Stimulated activated CD4-positive, alpha-beta T cell treated with anti-CD3 and anti-CD28 coated beads, TNF-alpha, amount 100 ng/mL, for 4 hours (primary cell): ENCODE data around the gene CSHL1.

ENCODE experiments used
- DNase-seq, 3 experiments: peaks; one replicate each; pipeline ENCODE4 v3.0.0-alpha.2; 2020; ENCODE audit warnings: low read depth in 3 of 3

The CSHL1 gene

DNA sequence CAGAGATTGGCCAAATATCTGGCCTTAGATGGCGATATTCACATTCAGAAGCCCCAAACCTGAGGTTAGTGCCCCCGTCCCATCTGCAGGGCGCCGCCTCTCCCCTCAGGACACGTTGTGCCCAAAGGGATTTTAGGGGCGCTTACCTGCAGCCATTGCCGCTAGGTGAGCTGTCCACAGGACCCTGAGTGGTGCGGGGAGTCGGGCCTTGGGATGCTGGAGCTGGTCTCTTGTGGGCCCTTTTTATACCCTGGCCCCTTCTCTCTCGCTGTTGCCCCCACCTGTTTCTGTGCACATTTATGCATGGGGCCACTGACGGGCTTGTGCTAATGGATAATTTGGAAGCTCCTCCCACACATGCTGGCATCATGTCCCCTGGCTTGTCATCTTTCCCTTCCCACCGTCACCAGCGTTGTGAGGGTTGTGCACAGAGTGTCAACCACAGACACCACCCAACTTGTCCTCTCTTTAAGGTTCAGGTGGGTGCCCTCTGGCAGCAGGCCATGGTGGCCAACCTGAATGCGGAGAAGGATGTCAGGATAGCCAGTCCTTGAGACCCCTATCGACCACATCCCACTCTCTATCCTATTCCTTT, at the start of gene CSHL1:
Gene CSHL1 (minus strand): TSS at position 218 of the 595 bp plus-strand sequence. CDS start 62 bp downstream, at position 156.
- no peak for DNase-seq

DNA sequence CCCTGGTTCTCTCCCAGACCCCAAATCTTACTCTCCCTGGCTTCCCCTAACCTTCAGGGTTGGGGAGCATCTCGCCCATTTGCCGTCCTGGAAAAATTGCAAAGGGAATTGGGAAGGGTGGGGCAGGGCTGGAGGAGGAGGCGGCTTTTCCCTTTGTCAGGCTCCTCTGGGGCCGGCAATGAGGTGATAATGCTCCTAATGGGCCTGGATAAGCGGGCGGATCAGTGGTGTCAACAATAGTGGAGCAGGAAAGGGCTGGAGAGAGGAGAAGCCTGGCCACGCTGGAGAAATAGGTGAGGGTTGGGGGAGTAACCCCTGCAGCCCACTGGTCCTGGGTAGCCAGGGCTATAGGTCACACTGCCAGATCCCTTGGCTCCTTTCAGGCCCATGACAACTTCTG, 49.4 kb upstream of the CSHL1 start:
- DNase-seq, result no peak

DNA sequence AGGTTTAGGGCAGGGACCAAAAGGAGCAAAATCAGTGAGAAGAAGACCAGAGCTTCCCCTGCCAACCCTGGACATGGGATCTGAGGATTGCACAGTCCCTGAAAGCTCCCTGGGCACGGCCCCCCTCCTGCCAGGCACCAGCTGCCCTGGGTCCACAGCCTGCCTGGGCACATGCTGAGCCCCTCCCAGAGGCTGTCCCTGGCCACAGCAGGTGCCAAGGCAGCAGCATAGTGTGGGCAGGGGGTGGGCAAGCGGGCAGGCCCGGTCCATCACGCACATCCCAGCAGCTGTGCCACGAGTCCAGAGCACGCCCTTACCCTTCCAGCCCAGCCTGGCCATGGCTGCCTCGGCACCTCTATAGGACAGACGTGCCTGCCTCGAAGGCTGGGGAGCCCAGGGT, 48.9 kb upstream of the CSHL1 start:
- DNase-seq, result no peak

DNA sequence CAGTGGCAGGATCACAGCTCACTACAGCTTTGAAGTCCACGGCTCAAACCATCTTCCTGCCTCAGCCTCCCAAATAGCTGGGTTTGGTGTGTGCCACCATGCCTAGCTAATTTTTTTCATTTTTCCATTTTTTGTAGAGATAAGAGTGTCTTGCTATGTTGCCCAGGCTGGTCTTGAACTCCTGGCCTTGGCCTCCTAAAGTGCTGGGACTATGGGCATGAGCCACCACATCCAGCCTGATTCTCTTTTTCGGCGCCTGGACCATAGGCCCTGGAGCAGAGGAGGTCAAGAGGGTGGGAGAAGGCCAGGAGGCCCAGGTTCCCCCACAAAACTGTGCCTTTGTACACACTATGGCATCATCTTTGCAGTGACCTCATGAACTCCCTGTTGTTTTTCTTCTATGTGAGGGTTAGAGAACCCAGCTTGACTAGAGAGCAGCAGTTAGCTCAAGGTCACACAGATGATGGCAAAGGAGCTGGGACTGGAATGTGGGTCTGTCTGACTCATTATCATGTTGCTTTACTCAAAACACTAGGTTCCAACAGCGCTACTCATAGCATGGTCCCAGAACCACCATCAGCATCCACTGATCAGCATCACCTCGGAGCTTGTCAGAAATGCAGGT, 45.4 kb upstream of the CSHL1 start:
- DNase-seq, result no peak

DNA sequence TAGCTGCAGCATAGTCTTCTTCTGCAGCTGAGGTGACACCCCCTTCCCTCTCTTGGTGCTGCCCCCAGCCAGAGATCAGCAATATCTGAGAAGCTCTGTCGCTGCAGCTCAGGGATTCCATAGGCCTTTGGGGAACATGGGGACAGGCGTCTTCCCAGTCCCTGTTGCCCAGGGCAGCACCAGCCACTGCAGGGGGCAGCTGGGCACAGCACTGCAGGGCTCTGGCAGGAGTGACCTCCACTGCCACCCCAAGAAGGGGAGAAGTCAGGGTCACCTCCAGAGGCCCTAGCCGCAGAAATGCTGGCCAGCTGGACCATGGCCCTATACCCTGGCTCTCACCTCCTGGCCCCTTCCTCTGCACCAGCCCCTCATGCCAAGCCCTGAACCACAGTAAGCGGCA, 44.7 kb upstream of the CSHL1 start:
- DNase-seq, result no peak

DNA sequence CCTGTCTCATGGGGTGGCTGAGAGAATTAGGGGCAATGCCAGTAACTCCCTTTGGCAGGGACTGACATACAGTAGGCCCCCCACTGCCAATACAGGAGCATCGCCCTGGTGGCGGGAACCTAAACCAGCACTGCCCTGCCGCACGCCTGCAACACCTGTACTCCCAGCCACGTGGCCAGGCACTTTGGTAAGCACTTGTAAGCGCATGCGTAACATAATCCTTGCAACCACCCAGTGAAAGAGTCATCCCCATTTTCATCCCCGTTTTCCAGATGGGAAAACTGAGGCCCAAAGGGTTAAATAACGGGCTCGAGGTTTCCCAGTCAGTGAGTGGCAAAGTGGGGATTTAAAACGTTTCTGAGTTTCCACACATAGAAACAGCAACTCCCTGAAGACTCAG, 44.2 kb upstream of the CSHL1 start:
- DNase-seq, result no peak

DNA sequence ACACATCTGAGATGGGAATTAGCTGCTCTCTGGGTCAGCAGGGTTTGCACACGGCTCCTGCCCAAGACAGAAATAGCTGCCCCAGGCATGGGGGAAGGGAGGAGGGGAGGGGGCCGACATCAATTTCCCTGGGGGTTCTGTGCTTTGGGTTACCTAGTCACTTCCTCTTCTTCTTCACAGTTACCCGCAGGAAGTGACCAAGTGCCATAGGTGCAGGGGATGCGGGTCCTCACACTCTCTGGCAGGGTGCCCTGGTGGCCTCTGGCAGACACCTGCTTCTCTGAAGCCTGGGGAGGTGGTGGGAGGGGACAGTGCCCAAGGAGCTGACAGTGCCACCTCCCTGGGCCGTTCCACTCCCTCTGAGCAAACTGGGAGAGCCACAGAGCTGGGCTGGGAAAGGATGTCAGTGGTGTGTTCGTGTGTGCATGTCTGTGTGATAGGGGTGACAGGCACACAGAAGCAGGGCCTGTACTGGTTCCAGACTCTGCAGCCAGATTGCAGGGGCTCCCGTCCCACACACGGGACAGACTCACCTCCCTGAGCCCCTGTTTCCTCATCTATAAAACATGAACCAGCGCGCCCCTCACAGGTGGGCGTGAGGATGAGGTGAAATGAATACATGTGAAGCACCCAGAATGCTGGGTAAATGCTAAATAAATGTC, 43.5 kb upstream of the CSHL1 start:
- DNase-seq, result no peak

DNA sequence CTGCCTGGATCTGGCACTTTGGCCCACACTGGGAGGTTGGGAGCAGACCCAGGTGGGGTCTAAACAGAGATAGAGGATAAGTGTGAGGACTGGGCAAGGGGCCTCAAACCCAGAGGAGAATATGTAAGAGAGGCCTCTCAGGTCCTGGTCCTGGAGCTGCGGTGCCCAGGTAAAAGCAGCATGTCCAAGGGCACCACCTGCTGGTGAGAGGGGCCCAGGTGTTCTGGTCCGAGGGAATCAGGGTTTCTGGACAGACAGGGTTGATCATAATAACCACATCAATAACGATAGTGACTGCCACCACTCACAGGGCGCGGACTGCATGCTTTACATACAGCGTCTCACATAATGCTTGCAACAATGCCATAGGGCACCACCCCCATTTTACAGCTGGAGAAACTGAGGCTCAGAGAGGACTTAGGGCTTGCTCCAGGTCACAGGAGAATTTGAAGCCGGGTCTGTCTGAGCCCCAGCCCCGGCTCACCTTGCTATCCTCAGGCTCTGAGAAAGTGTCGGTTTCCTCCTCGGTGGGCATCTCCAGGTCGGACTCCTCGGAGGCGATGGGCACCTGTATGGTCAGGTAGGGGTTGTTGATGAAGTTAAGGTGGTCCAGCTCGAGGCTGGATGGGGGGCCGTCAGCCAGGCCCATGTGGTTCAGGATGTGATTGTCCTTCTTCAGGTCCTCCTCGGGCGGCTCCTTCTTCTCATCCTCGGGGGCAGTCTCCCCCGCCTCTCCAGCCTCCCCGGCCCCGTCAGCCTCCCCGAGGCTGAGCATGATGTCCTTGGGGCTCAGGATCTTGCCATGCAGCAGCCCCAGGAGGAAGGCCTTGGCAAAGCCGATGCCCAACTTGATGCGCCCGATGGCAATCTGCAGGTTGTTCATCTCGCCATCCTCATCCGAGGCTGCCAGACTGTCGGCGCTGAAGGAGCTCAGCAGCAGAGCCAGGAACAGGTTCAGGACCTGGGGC, 40.2 kb upstream of the CSHL1 start:
- DNase-seq, result no peak

DNA sequence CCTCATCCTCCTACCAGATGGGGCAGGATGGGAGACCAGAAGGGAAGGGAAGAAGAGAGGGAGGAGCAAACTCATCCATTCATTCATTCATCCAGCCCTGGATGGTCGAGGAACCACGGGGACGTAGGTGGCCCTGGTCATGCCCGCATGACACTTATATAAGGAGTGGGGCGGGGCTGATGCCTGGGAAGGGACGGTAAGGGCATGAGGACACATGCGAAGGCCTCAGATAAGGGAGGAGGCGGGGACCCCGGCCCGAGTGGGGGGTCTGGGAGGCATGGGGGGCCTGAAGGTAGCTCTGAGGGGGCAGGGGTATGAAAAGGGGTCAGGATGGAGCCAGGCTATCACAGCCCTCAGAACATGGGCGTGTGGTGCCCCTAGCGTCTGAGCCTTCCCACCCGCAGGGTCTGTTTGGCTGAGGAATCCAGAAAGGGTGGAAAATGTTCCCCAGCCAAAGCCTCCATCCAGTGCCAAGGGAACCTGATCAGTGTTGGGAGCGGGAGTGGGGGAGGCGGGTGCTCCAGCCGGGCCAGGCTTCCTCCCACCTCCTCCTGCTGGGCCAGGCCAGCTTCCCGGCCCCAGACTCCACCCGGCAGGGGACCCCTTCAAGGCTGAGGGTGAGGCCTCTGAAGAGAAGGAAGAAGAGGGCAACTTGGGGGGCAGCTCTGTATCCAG, 38.7 kb upstream of the CSHL1 start:
- no peak for DNase-seq

DNA sequence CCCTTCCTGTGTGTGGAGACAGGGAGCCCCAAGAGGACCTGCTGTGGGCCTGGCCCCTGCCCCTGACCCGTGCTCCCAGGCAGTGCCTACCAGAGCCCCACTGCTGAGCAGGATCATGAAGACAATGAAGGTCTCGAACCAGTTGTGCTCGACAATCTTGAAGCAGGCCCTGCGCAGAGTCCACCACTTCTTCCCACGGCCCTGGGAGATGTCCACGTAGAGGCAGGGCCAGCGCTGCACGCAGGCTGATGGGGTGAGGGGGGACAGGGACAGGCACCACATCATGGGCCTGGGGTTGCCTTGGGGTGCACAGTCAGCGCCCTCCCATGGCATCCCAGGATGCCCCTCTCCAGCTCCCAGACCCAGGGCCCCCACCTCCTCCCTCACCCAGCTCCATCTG, 37.5 kb upstream of the CSHL1 start:
- DNase-seq, result no peak

DNA sequence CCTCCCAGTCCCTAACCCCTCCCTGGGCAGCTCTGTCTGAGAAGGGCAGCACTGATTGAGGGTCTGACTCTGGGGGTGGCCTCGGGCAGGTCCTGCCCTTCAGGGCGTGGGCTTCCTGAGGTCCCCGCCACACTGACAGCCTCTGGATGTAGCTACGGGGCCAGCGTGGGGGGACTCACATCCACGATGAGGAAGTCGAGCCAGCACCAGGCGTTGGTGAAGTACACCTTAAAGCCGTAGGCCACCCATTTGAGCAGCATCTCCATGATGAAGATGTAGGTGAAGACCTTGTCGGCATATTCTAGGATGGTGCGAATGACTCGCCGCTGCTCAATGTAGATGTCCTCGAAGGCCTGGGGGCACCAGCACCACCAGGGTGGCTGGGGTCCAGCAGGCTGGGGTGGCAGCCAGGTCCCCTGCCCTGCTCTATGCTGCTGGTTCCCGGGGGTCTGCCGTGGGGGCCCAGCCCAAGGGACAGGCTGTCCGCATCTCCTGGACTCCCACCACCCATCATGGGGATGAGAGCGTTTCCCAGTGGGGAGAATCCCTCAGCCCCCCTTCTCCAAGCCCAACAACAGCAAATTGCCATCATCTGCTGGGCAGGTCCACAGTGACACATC, 36.8 kb upstream of the CSHL1 start:
- DNase-seq, result no peak

DNA sequence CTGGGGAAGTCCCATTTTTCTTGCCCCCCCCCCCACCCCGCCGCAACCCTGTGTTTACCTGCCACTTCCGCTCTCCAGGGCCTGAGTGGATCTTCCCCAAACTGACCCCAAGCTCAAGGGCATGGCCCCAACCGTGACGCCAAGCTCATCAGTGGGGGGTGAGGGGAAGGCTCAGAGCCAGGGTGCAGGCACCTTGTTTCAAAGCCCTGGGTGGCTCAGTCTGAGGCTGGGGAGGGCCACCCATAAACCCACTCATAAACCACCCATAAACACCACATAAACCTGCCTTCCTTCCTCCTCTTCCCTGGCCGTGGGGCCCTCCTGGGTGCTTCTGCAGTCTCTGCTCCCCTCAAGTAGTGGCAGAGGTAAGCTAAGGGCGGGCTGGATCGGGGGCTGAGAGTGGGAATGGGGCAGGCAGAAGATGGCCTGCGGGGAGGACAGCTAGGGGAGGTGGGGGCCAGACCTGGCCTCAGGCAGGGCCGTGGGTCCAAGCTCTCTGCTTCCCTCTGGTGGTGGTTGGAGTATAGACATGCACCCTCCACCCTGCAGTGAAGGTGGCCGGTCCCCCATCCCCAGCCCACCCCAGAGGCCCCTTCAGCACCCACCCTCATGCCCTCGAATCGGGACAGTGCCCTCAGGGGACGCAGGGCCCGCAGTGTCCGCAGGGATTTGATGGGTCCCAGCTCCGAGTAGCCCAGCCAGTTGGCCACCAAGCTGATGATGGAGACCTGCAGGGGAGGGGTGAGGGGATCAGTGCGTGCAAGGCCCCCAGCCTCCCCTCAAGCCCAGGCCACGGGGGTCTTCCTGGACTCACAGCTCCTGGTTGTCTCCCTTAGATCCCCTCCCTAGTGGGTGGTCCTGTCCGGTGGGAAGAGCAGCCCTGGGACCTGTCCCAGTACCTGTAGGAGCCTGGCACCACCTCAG, 35.6 kb upstream of the CSHL1 start:
- DNase-seq, result peak in 2 of 3 experiments; percentile 29 to 30

DNA sequence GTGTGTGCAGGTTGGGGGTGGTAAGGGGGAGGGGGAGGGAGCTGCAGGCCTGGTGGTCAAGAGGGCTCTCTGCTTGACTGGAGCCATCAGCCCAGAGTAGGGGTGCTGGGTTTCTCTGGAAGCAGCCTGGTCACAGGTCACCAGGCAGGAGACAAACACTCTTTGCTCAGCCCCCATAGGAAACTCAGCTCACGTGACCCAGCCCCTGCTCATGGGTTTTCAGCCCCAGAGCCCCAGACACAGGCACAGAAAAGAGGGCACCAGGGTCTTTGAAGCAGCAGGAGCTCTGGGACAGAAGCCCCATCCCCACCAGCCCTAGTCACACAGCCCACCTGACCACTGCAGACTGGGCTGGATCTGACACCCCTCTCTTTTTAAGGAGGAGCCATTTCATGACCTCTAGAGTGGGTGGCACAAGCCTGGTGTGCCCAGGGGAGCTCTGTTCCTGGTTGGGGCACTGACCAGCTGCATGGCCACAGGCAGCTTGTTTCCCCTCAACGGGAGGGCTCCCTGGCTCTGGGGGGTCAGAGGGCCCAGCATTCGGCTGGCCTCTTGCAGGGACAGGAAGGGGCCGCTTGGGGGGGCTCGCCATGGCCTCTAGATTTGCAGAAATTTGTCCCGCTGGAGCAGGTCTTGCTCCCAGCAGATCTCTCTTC, 34.9 kb upstream of the CSHL1 start:
- DNase-seq, result no peak

DNA sequence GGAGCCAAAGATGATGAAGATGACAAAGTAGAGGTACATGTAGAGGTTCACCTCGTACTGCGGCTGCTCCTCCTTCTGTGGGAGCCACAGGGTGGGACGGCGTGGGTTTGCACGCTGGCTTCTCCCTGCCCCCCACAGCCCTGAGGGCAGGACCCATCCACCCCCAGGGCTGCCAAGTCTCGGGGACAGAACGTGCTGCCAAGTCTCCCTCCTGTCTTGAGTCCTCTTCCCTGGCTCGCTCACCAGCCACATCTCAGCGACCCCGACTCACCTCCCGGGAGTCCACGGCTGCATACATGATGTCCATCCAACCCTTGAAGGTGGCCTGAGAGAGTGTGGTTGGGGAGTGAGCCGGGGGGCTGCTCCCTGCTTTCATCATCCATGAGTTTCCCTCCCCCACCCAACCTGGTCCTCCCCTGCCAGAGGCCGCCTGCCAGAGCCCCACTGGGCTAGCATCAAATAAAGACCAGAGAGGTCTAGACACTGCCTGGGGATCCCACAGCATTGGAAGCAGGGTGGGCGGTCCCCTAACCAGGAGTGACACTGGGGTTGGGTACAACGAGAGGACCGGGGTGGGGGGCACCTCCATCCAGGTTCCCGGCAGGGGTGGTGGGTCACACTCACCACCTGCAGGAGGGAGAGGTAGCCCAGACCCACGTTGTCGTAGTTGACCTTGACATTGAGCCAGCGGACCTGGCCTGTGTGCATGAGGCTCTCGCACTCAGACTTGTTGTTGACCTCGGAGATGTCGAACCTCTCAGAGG, 33.9 kb upstream of the CSHL1 start:
- DNase-seq, result no peak

DNA sequence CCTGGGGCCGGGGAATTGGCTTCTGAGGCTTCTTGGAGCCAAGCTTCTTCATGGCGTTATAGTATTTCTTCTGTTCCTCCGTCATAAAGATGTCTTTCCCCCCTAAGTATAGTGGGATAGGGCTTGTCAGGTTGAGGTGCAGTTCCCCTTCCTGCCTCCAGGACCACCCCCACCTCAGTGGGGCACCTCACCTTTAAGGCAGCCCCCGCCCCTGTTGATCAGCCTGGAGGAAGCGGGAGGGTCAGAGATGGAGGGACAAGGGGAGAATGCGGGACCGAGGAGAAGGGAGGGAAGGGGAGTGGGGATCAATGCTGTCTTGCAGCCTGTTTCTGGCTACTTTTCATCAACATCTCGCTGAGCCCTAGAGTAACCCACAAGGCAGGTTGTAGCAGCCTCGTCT, 32.7 kb upstream of the CSHL1 start:
- no peak for DNase-seq

DNA sequence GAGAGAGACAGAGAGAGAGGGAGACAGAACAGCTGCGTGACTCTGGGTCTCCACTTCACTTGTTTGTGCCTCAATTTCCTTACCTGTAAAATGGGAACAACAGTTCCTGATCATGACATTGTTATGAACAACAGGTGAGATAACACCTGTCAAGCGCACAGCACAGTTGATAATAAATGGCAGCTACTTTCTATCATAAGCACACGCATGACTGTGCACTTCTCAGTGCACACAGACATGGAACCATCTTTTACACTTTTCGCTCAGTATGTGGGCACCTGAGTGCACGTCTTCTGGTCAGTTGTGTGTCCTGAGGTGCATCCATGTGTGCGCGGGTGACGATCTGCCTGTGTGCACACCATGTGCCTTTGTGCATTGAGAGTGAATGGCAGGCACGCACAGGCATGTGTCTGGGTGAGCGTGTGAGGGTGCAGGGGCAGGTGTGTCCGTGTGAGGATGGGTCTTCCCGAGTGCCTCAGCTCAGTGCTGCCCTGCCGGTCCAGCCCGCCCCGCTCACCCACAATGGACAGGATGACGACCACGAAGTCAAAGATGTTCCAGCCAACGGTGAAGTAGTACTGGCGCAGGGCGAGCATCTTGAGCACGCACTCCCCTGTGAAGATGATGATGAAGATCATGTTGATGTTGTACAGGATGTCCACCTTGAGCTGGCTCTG, 31.4 kb upstream of the CSHL1 start:
- DNase-seq, result no peak

DNA sequence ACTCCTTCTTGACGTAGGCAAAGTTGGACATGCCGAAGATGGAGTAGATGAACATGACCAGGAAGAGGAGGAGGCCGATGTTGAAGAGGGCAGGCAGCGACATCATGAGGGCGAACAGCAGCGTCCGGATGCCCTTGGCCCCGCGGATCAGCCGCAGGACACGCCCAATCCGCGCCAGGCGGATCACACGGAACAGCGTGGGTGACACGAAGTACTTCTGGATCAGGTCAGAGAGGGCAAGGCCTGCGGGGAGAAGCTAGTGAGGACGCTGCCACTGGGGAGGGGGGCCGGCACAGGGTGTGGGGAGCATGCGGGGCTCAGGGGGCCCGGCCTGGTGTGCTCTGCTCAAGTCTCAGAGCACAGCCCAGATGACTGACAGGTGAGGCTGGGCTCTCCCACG, 30.7 kb upstream of the CSHL1 start:
- DNase-seq, result no peak

DNA sequence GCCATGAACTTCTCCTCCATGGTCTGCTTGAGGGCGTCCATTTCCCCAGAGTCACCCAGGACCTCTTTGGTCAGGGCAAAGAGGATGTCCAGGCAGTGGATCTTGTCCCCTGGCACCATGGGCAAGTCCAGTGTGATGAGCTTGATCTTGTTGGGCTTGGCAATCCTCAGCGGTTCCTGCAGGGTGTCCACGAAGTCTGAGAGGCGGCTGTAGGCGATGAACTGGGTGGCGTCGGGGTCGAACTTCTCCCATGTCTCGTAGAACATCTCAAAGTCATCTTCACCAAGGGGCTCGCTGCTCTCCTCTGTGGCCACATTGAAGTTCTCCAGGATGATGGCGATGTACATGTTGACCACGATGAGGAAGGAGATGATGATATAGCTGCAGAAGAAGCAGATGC, 30.1 kb upstream of the CSHL1 start:
- no peak for DNase-seq
